WERI-Rb-1 (cell line): Measurements from ENCODE around the gene PTRHD1.

Source experiments
- DNase-seq: peaks from one replicate; pipeline ENCODE4 v3.0.0-alpha.2; 2020
- H3K27ac ChIP-seq: fragments of 250-450 bp; sonication (Bioruptor Pico); 2 replicates; pipeline ENCODE4 v1.5.1; 2020; ENCODE audit warnings: mild to moderate bottlenecking, moderate library complexity
- H3K27me3 ChIP-seq: fragments of 250-450 bp; sonication (Bioruptor Pico); 2 replicates; pipeline ENCODE4 v1.5.1; 2021; ENCODE audit warnings: mild to moderate bottlenecking, low read depth, moderate library complexity; ENCODE audit not compliant: insufficient read depth, severe bottlenecking
- H3K36me3 ChIP-seq: fragments of 250-450 bp; sonication (Bioruptor Pico); 2 replicates; pipeline ENCODE4 v1.5.1; 2020; ENCODE audit warnings: mild to moderate bottlenecking, moderate library complexity
- H3K4me3 ChIP-seq: 2 replicates; pipeline ENCODE4 v1.5.1; 2011; ENCODE audit warnings: low read depth, mild to moderate bottlenecking, control low read depth, low read length
- H3K9me3 ChIP-seq: fragments of 250-450 bp; sonication (Bioruptor Pico); 2 replicates; pipeline ENCODE4 v1.5.1; 2021; ENCODE audit warnings: mild to moderate bottlenecking, moderate library complexity; ENCODE audit not compliant: severe bottlenecking
- CTCF ChIP-seq: IDR thresholded peaks from 2 replicates; pipeline ENCODE4 v1.5.1; 2011; ENCODE audit warnings: low read depth, mild to moderate bottlenecking, control low read depth, inconsistent platforms, low read length

Gene PTRHD1

GRCh38 chr2:24740142-24740541 lies 53.0 kb downstream of the PTRHD1 start:
- Histone ChIP-seq H3K36me3 (peaks cover 12% of the 10 kb centered on the region), H3K27ac (no peak overlapping the region), H3K4me3 (no peak overlapping the region), H3K9me3 (no peaks in the 10 kb centered on the region), H3K27me3 (no peaks in the 10 kb centered on the region)
- no peak for TF ChIP-seq CTCF
- DNase-seq: no peak
